LNCaP clone FGC (cell line): ENCODE measurements around the gene C9orf85.
"Not testable (repeated sequence)": the region's sequence is repeated elsewhere in the genome, so short reads cannot be mapped to it uniquely, and the experiment has no call there.

Source experiments
- DNase-seq: peaks from one replicate; pipeline ENCODE4 v3.0.0-alpha.2; 2011; ENCODE audit warnings: low read depth
- H3K4me3 ChIP-seq: 2 replicates; pipeline ENCODE4 v1.5.1; 2011; ENCODE audit warnings: mild to moderate bottlenecking, low read depth, low read length, control low read depth
- CTCF ChIP-seq: IDR thresholded peaks from 2 replicates; pipeline ENCODE4 v1.5.1; 2012; ENCODE audit warnings: mild to moderate bottlenecking; ENCODE audit not compliant: control insufficient read depth, insufficient read depth; ENCODE audit errors: extremely low read depth

Gene C9orf85

GRCh38 chr9:71891557-71892189 lies 19.8 kb upstream of the C9orf85 start:
- TF ChIP-seq CTCF: no peak
- no peak overlapping the region for H3K4me3 ChIP-seq
- DNase-seq: no peak

DNA sequence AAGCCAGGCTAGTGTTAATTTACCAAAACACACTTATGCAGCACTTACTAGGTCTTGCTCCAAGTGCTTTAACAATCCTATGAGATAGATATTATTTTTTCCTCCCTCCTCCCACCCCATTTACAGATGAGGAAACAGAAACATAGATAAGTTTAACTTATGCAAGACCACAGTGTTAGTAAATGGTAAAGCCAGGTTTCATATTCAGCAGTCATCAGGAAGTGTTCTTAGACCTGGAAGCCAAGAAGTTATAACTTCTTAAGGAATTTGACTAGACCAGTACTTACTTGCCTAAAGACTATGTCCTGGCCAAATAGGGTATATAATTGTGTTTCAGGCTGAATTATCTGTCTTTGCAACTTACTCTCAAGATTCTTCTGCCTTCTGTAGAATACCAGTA lies 16.3 kb upstream of the C9orf85 start:
- H3K4me3 ChIP-seq: no peak overlapping the region
- no peak for DNase-seq
- no peak for TF ChIP-seq CTCF

- H3K4me3 ChIP-seq: no peak overlapping the region
Observed at GRCh38 chr9:71895955-71896354, 15.5 kb upstream of the C9orf85 start.

DNA sequence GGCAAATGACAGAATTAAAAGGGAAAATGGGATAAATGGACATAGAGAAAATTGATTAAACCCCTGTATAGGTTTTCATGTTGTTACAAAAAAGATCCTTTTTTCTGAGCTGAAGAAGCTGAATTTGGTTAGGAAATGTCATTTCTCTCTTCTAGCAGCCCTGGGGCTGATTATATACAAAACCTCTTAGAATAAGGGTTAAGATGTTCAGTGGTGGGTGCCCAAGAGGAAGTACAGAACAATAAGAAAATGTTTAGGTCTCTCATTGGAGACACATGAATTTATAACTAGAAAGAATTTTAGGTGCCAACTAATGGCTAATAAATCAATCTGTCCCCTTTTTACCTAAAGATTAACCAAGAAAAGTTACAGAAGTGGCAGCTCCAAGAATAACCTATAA lies 14.7 kb upstream of the C9orf85 start:
- TF ChIP-seq CTCF: no peak
- no peak for DNase-seq
- no peak overlapping the region for H3K4me3 ChIP-seq

More at GRCh38 chr9:71895955-71896354, 15.5 kb upstream of the C9orf85 start:
- no peak for DNase-seq
- no peak for TF ChIP-seq CTCF

DNA sequence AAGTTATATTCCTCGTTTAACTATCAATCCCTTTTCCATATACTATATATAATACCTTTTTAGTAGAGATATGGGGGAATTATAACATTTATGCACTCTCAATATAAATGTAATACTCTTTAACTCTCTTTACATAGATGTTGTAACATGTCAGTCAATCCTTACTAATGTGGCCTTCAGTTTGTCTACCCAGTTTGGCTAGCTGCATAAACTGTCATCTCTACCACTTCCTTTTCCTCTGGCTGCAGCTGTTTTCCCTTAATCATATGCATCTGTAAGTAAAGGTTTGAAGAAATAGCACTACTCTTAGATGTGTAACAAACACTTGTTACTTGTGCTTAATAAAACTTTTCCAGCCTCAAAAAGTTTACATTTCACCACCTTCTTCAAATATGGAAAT lies 13.9 kb upstream of the C9orf85 start:
- H3K4me3 ChIP-seq: no peak overlapping the region
- DNase-seq: no peak
- TF ChIP-seq CTCF: no peak

- not testable (repeated sequence) for DNase-seq, H3K4me3 ChIP-seq
Observed at GRCh38 chr9:71898756-71899155, 12.7 kb upstream of the C9orf85 start.

DNA sequence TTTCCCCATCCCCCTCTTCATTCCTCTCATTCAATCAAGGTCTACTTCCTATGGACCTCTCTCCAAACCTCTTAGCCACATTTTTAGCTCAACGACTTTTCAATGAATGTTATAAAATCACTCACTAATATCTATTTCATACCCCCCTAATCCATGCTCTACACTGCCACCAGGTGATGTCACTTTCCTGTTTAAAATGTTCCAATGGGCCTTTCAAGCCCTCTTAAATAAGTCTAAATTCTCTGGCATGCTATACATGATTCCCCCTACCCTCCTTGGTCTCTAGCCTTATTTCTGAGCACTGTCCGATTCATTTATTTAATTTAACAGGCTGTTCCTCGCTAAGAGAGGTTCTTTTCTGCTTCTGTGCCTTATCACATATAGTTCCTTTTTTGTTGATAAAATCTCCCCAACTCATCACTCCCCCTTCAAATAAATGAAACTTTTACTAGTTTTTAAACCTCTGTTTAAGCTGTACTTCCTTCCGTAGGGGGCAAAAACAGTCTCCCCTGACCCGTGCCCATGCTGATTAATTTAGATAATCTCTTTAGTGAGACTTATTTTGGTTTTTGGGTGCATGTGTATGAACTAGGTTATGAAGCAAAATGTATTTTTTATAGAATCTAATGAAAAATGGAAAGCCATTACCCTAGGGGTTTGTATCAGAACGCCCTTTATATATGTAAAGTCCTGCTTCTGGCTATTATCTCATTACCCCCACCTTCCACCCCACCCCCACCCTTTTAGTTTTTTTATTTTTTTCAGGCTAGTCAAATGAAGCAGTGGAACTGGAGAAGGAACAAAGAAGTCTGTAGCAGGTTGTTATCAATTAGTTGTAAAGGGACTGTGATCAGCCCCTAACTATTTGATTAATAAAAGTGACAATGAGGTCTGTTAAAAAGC lies 9.5 kb upstream of the C9orf85 start:
- H3K4me3 ChIP-seq: no peak overlapping the region

More for the DNA sequence above, 9.5 kb upstream of the C9orf85 start:
- no peak for DNase-seq
- TF ChIP-seq CTCF: no peak
